Suprapubic skin (tissue), 3 donors: ENCODE results near the gene NUDT13.

Experiments used
- POLR2AphosphoS5 ChIP-seq, 3 donors: sonication (generic); formaldehyde crosslinking; IDR thresholded peaks; one replicate each; pipeline ENCODE4 v1.6.1; 2017; ENCODE audit warnings: antibody characterized with exemption in 3 of 3
- TF ChIP-seq, protein P1 (sequence below), 2 donors: fragments of 200-600 bp in 1 of 2; fragments of 450-650 bp in 1 of 2; sonication (generic) in 1 of 2; IDR thresholded peaks; one replicate each; pipeline ENCODE4 v1.5.1; 2016 to 2019; ENCODE audit warnings: antibody characterized with exemption in 2 of 2, mild to moderate bottlenecking in 1 of 2, moderate library complexity in 1 of 2

DNA sequence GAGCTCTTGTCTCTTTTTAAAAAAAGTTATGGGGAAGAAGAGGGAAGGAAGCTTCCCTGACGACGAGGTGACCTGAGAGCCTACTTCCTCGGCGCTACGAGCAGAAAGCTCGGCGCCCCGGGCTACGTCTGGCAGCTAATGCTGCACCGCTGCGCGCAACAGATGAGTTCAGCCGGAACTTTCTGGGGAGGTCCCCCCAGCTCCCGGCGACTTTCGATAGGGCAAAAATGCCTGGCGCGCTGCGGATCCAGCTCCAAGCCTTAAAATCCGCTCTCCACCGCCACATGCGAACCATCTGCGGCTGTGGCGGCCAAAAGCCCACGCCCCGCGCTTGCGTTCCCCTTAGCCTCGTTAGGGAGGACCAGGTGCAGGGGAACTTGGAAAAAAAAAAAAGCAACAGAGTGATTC is 14.2 kb upstream of the NUDT13 start:
- peak in 1 of 3 donors; percentile 22 for TF ChIP-seq POLR2AphosphoS5 (IDR thresholded peaks at IDR 0.05)
- TF ChIP-seq, protein P1, sequence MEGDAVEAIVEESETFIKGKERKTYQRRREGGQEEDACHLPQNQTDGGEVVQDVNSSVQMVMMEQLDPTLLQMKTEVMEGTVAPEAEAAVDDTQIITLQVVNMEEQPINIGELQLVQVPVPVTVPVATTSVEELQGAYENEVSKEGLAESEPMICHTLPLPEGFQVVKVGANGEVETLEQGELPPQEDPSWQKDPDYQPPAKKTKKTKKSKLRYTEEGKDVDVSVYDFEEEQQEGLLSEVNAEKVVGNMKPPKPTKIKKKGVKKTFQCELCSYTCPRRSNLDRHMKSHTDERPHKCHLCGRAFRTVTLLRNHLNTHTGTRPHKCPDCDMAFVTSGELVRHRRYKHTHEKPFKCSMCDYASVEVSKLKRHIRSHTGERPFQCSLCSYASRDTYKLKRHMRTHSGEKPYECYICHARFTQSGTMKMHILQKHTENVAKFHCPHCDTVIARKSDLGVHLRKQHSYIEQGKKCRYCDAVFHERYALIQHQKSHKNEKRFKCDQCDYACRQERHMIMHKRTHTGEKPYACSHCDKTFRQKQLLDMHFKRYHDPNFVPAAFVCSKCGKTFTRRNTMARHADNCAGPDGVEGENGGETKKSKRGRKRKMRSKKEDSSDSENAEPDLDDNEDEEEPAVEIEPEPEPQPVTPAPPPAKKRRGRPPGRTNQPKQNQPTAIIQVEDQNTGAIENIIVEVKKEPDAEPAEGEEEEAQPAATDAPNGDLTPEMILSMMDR (IDR thresholded peaks at IDR 0.05): no peak
